ENCODE measurements around the gene PSEN1. TPM values are rescaled to one million over a fixed set of nuclear protein-coding genes. Genes with fewer than 3 reads are reported as not detected.

Gene PSEN1
- total RNA-seq, 3 donors from 2014 or later, result 93.8 to 147 (median 100.0) TPM

- intact Hi-C loops (cut with DNase I, micrococcal nuclease), result no loop called here
- H3K4me3 ChIP-seq, result no peak overlapping the region
- no peak for TF ChIP-seq CTCF (IDR thresholded peaks at IDR 0.05)
- H3K36me3 ChIP-seq (ENCODE audit: low read depth), result peaks cover 13% of the 10 kb centered on the region
- DNase-seq (no peak), ATAC-seq (no peak)
- no peaks in the 10 kb centered on the region for H3K9me3 ChIP-seq
- H3K4me1 ChIP-seq (ENCODE audit: low read depth), result no peaks in the 10 kb centered on the region
Observed at GRCh38 chr14:73216030-73216429, 79.7 kb downstream of the PSEN1 start.

GRCh38 chr14:73217411-73217810 is 81.1 kb downstream of the PSEN1 start:
- intact Hi-C loops (cut with DNase I, micrococcal nuclease), result no loop called here
- TF ChIP-seq CTCF (IDR thresholded peaks at IDR 0.05), result no peak
- ATAC-seq, result no peak
- Histone ChIP-seq H3K9me3 (no peaks in the 10 kb centered on the region), H3K4me3 (no peak overlapping the region), H3K4me1 (ENCODE audit: low read depth) (no peaks in the 10 kb centered on the region), H3K36me3 (ENCODE audit: low read depth) (peaks cover 13% of the 10 kb centered on the region)
- no peak for DNase-seq

GRCh38 chr14:73220061-73220460 is 83.8 kb downstream of the PSEN1 start:
- Histone ChIP-seq H3K36me3 (ENCODE audit: low read depth) (peaks cover 5% of the 10 kb centered on the region), H3K4me3 (no peak overlapping the region), H3K9me3 (no peaks in the 10 kb centered on the region), H3K4me1 (ENCODE audit: low read depth) (no peaks in the 10 kb centered on the region)
- TF ChIP-seq CTCF (IDR thresholded peaks at IDR 0.05), result no peak
- intact Hi-C loops (cut with DNase I, micrococcal nuclease), result no loop called here
- DNase-seq (no peak), ATAC-seq (no peak)

GRCh38 chr14:73220634-73221033 is 84.3 kb downstream of the PSEN1 start:
- intact Hi-C loops (cut with DNase I, micrococcal nuclease), result no loop called here
- ATAC-seq (no peak), DNase-seq (no peak)
- no peak overlapping the region for H3K4me3 ChIP-seq
- H3K4me1 ChIP-seq (ENCODE audit: low read depth), result no peaks in the 10 kb centered on the region
- H3K36me3 ChIP-seq (ENCODE audit: low read depth), result peaks cover 5% of the 10 kb centered on the region
- H3K9me3 ChIP-seq, result no peaks in the 10 kb centered on the region
- no peak for TF ChIP-seq CTCF (IDR thresholded peaks at IDR 0.05)

GRCh38 chr14:73221945-73222344 is 85.6 kb downstream of the PSEN1 start:
- TF ChIP-seq CTCF (IDR thresholded peaks at IDR 0.05), result no peak
- ATAC-seq, result no peak
- DNase-seq, result no peak
- H3K36me3 ChIP-seq (ENCODE audit: low read depth), result peaks cover 5% of the 10 kb centered on the region
- intact Hi-C loops (cut with DNase I, micrococcal nuclease), result no loop called here
- no peaks in the 10 kb centered on the region for H3K4me1 ChIP-seq (ENCODE audit: low read depth)
- no peaks in the 10 kb centered on the region for H3K9me3 ChIP-seq
- no peak overlapping the region for H3K4me3 ChIP-seq

GRCh38 chr14:73223049-73223448 is 86.7 kb downstream of the PSEN1 start:
- Histone ChIP-seq H3K4me1 (ENCODE audit: low read depth) (no peaks in the 10 kb centered on the region), H3K36me3 (ENCODE audit: low read depth) (peaks cover 2% of the 10 kb centered on the region), H3K9me3 (no peaks in the 10 kb centered on the region), H3K4me3 (no peak overlapping the region)
- TF ChIP-seq CTCF (IDR thresholded peaks at IDR 0.05), result no peak
- ATAC-seq, result peak; percentile 46
- DNase-seq, result no peak
- intact Hi-C loops (cut with DNase I, micrococcal nuclease), result no loop called here

Data from mucosa of descending colon (tissue), 3 donors.